ENCODE data around the gene THRA.

DNA sequence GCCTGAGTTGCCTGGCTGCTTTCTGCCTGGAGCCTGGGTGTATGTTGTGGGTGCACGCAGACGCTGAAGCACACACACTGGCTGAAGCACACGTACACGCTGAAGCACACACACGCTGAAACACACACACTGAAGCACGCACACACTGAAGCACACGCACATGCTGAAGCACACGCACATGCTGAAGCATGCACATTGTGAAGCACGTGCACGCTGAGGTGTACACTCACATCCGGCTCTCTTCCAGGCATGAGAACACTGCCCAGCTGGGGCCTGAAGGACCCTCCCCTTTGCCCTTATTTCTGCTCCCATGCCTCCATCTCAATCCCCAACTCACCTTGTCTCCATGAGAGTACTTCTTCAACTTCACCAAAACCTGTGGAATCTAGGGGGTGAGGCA, 31.1 kb upstream of the THRA start:
- TF ChIP-seq, protein P1, sequence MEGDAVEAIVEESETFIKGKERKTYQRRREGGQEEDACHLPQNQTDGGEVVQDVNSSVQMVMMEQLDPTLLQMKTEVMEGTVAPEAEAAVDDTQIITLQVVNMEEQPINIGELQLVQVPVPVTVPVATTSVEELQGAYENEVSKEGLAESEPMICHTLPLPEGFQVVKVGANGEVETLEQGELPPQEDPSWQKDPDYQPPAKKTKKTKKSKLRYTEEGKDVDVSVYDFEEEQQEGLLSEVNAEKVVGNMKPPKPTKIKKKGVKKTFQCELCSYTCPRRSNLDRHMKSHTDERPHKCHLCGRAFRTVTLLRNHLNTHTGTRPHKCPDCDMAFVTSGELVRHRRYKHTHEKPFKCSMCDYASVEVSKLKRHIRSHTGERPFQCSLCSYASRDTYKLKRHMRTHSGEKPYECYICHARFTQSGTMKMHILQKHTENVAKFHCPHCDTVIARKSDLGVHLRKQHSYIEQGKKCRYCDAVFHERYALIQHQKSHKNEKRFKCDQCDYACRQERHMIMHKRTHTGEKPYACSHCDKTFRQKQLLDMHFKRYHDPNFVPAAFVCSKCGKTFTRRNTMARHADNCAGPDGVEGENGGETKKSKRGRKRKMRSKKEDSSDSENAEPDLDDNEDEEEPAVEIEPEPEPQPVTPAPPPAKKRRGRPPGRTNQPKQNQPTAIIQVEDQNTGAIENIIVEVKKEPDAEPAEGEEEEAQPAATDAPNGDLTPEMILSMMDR (IDR thresholded peaks at IDR 0.05): no peak
- TF ChIP-seq POLR2A (IDR thresholded peaks at IDR 0.05) (no peak), POLR2AphosphoS5 (IDR thresholded peaks at IDR 0.05) (no peak)
